Gastrocnemius medialis (tissue), 4 donors: ENCODE results near the gene SGCB.
"Not testable (repeated sequence)": the region's sequence is repeated elsewhere in the genome, so short reads cannot be mapped to it uniquely, and the experiment has no call there.

Experiments
- POLR2A ChIP-seq, 2 donors: fragments of 450-650 bp; IDR thresholded peaks; one replicate each; pipeline ENCODE4 v1.6.1; 2017; ENCODE audit warnings: antibody characterized with exemption in 2 of 2, mild to moderate bottlenecking in 2 of 2, moderate library complexity in 2 of 2
- TF ChIP-seq, protein P1 (sequence below), 5 experiments: fragments of 450-650 bp in 3 of 5; fragments of 200-600 bp in 2 of 5; sonication (generic) in 2 of 5; IDR thresholded peaks in 4 of 5; conservative IDR thresholded peaks in 1 of 5; 1 replicate in 4 of 5; 2 replicates in 1 of 5; pipeline ENCODE4 v1.5.1; 2016 to 2019; ENCODE audit warnings: antibody characterized with exemption in 5 of 5, mild to moderate bottlenecking in 3 of 5, moderate library complexity in 3 of 5

DNA sequence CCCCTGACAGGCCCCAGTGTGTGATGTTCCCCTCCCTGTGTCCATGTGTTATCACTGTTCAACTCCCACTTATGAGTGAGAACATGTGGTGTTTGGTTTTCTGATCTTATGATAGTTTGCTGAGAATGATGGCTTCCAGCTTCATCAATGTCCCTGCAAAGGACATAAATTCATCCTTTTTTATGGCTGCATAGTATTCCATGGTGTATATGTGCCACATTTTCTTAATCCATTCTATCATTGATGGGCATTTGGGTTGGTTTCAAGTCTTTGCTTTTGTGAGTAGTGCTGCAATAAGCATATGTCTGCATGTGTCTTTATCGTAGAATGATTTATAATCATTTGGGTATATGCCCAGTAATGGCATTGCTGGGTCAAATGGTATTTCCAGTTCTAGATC is 48.3 kb upstream of the SGCB start:
- TF ChIP-seq POLR2A (IDR thresholded peaks at IDR 0.05), result not testable (repeated sequence)
- TF ChIP-seq, protein P1, sequence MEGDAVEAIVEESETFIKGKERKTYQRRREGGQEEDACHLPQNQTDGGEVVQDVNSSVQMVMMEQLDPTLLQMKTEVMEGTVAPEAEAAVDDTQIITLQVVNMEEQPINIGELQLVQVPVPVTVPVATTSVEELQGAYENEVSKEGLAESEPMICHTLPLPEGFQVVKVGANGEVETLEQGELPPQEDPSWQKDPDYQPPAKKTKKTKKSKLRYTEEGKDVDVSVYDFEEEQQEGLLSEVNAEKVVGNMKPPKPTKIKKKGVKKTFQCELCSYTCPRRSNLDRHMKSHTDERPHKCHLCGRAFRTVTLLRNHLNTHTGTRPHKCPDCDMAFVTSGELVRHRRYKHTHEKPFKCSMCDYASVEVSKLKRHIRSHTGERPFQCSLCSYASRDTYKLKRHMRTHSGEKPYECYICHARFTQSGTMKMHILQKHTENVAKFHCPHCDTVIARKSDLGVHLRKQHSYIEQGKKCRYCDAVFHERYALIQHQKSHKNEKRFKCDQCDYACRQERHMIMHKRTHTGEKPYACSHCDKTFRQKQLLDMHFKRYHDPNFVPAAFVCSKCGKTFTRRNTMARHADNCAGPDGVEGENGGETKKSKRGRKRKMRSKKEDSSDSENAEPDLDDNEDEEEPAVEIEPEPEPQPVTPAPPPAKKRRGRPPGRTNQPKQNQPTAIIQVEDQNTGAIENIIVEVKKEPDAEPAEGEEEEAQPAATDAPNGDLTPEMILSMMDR (IDR thresholded peaks at IDR 0.05 in 4 of 5, conservative IDR thresholded peaks at IDR 0.05 in 1 of 5), result not testable (repeated sequence)
